Prostate gland (tissue), 2 donors: ENCODE data around the gene PATZ1. TPM values are rescaled to one million over a fixed set of nuclear protein-coding genes. Genes with fewer than 3 reads are reported as not detected.
A peak's percentile ranks its signal among the peaks of the same experiment; 100 is the strongest.
"Not testable (repeated sequence)": the region's sequence is repeated elsewhere in the genome, so short reads cannot be mapped to it uniquely, and the experiment has no call there.

Experiments used
- DNase-seq: peaks from one replicate; pipeline ENCODE4 v3.0.0-alpha.2; 2019; ENCODE audit warnings: low spot score
- H3K27ac ChIP-seq, 2 donors: fragments of 200-600 bp; sonication (generic); 2 replicates each; pipeline ENCODE4 v1.5.1; 2017 to 2019
- H3K27me3 ChIP-seq: fragments of 200-600 bp; sonication (generic); replicated peaks from 2 replicates; pipeline ENCODE4 v1.5.1; 2019; ENCODE audit not compliant: insufficient read depth
- H3K36me3 ChIP-seq, 2 donors: fragments of 200-600 bp; sonication (generic); 1 replicate in 1 of 2; 2 replicates in 1 of 2; pipeline versions ENCODE4 v1.5.1 to v1.8.1; 2017 to 2019
- H3K4me1 ChIP-seq: fragments of 200-600 bp; sonication (generic); replicated peaks from 2 replicates; pipeline ENCODE4 v1.5.1; 2019
- H3K4me3 ChIP-seq, 2 donors: fragments of 200-600 bp; sonication (generic); 2 replicates each; pipeline ENCODE4 v1.5.1; 2017 to 2019
- H3K9me3 ChIP-seq: fragments of 200-600 bp; sonication (generic); 2 replicates; pipeline ENCODE4 v1.5.1; 2017
- CTCF ChIP-seq, 4 experiments: fragments of 200-600 bp in 2 of 4; fragments of 450-650 bp in 2 of 4; sonication (generic) in 2 of 4; IDR thresholded peaks; 1 replicate in 3 of 4; 2 replicates in 1 of 4; pipeline ENCODE4 v1.5.1; 2016 to 2019; ENCODE audit warnings: antibody characterized with exemption in 4 of 4, mild to moderate bottlenecking in 2 of 4, moderate library complexity in 2 of 4
- POLR2A ChIP-seq: fragments of 450-650 bp; IDR thresholded peaks from one replicate; pipeline ENCODE4 v1.6.1; 2016; ENCODE audit warnings: antibody characterized with exemption, mild to moderate bottlenecking
- POLR2AphosphoS5 ChIP-seq: sonication (generic); formaldehyde crosslinking; IDR thresholded peaks from one replicate; pipeline ENCODE4 v1.6.1; 2017; ENCODE audit warnings: antibody characterized with exemption
- WGBS: methylation state at CpG from one replicate; pipeline ENCODE4 v1.1.5; 2018; 5-methylcytosine and 5-hydroxymethylcytosine counted together
- intact Hi-C: fragments of 100-400 bp; cut with DNase I; formaldehyde crosslinking; loops from one replicate; pipeline ENCODE4 v1.14.2; 2022
- total RNA-seq, 2 donors: library from RNA; depleted of rRNA; stranded (reverse); fragments of >200 nt; gene quantifications; one replicate each; pipeline ENCODE4 v1.1.0, GENCODE V29; 2016

The PATZ1 gene
- total RNA-seq, 2 donors from 2014 or later: 38.5 to 58.4 TPM

- Histone ChIP-seq H3K4me3 (no peak overlapping the region), H3K36me3 (peaks cover 3 to 7% of the 10 kb centered on the region in 2 donors), H3K27me3 (no peaks in the 10 kb centered on the region), H3K4me1 (no peaks in the 10 kb centered on the region), H3K9me3 (no peaks in the 10 kb centered on the region), H3K27ac (no peak overlapping the region)
- no peak for DNase-seq
- intact Hi-C loops: no loop called here
- TF ChIP-seq CTCF (IDR thresholded peaks at IDR 0.05) (no peak), POLR2A (no peak), POLR2AphosphoS5 (no peak)
- WGBS: 67% methylated on average over 9 of the region's 9 CpGs
Observed at GRCh38 chr22:31327806-31328543, 18.2 kb downstream of the PATZ1 start.

GRCh38 chr22:31326877-31327276 is 19.3 kb downstream of the PATZ1 start:
- intact Hi-C loops: no loop called here
- Histone ChIP-seq H3K4me3 (no peak overlapping the region), H3K4me1 (no peaks in the 10 kb centered on the region), H3K27me3 (no peaks in the 10 kb centered on the region), H3K36me3 (peaks cover 3 to 7% of the 10 kb centered on the region in 2 donors), H3K27ac (no peak overlapping the region), H3K9me3 (no peaks in the 10 kb centered on the region)
- no peak for TF ChIP-seq POLR2A
- DNase-seq: no peak
- 94% methylated on average over 9 of the region's 9 CpGs for WGBS

GRCh38 chr22:31323578-31324550 is 22.3 kb downstream of the PATZ1 start:
- Histone ChIP-seq H3K36me3 (peaks cover 3 to 7% of the 10 kb centered on the region in 2 donors), H3K4me1 (peaks cover 2% of the 10 kb centered on the region), H3K27ac (no peak overlapping the region), H3K4me3 (no peak overlapping the region), H3K27me3 (no peaks in the 10 kb centered on the region), H3K9me3 (no peaks in the 10 kb centered on the region)
- no peak for TF ChIP-seq POLR2AphosphoS5
- TF ChIP-seq POLR2A: no peak
- no peak for TF ChIP-seq CTCF (IDR thresholded peaks at IDR 0.05)
- DNase-seq: no peak
- WGBS: 89% methylated on average over 8 of the region's 8 CpGs
- intact Hi-C loops: no loop called here

GRCh38 chr22:31321421-31321820 is 24.7 kb downstream of the PATZ1 start:
- Histone ChIP-seq H3K27me3 (no peaks in the 10 kb centered on the region), H3K27ac (no peak overlapping the region), H3K4me3 (no peak overlapping the region), H3K36me3 (peaks cover 0 to 1% of the 10 kb centered on the region in 2 donors), H3K4me1 (peaks cover 2% of the 10 kb centered on the region), H3K9me3 (no peaks in the 10 kb centered on the region)
- TF ChIP-seq POLR2A (no peak), POLR2AphosphoS5 (no peak), CTCF (IDR thresholded peaks at IDR 0.05) (no peak)
- DNase-seq: no peak
- 69% methylated on average over 4 of the region's 4 CpGs for WGBS
- intact Hi-C loops: no loop called here

GRCh38 chr22:31314220-31314619 is 31.9 kb downstream of the PATZ1 start:
- H3K27me3 ChIP-seq, H3K36me3 ChIP-seq, DNase-seq, H3K9me3 ChIP-seq, intact Hi-C loops, H3K4me1 ChIP-seq, H3K4me3 ChIP-seq: not testable (repeated sequence)
- H3K27ac ChIP-seq: peak overlapping the region; percentile 82 to 83
- WGBS: 82% methylated on average over 1 of the region's 1 CpG
